HFFc6 (cell line): ENCODE results near the gene RNLS. TPM values are rescaled to one million over a fixed set of nuclear protein-coding genes. Genes with fewer than 3 reads are reported as not detected.

Source experiments
- DNase-seq: peaks from one replicate; pipeline ENCODE4 v3.0.0-alpha.2; 2018
- H3K27ac Mint-ChIP-seq: 2 replicates; pipeline ENCODE4 v1.8.0; 2020; ENCODE audit warnings: mild to moderate bottlenecking, mixed read lengths
- H3K27me3 Mint-ChIP-seq: 2 replicates; pipeline ENCODE4 v1.8.0; 2021; ENCODE audit warnings: mild to moderate bottlenecking, moderate library complexity, mixed read lengths; ENCODE audit not compliant: insufficient read depth
- H3K36me3 Mint-ChIP-seq: 2 replicates; pipeline ENCODE4 v1.8.0; 2021; ENCODE audit warnings: low read depth, mixed read lengths
- H3K4me1 Mint-ChIP-seq: 2 replicates; pipeline ENCODE4 v1.8.0; 2020; ENCODE audit warnings: low read depth, mixed read lengths
- H3K4me3 Mint-ChIP-seq: 2 replicates; pipeline ENCODE4 v1.8.0; 2020; ENCODE audit warnings: mild to moderate bottlenecking, moderate library complexity, mixed read lengths
- H3K9me3 Mint-ChIP-seq: 2 replicates; pipeline ENCODE4 v1.8.0; 2020; ENCODE audit warnings: mild to moderate bottlenecking, mixed read lengths
- CTCF ChIP-seq: fragments of 200-600 bp; sonication (generic); IDR thresholded peaks from 2 replicates; pipeline ENCODE4 v1.5.0; 2021; ENCODE audit warnings: antibody characterized with exemption, mild to moderate bottlenecking
- total RNA-seq, 6 experiments: library from RNA; stranded (reverse); fragmentation: NEBNext Ultra II Directional; extraction: Animal tissue kit (Norgen Biotek cat#: 25700); gene quantifications; 2 replicates in 1 of 6; 3 replicates in 5 of 6; pipeline ENCODE4 v1.2.3, GENCODE V29; 2021

The RNLS gene
- total RNA-seq, 6 experiments from 2014 or later, result 1.8 to 3.1 (median 2.4) TPM

- TF ChIP-seq CTCF, result no peak
- Mint-ChIP-seq H3K36me3 (peaks cover 25% of the 10 kb centered on the region), H3K4me1 (no peaks in the 10 kb centered on the region), H3K9me3 (peaks cover 31% of the 10 kb centered on the region), H3K27ac (no peak overlapping the region), H3K27me3 (peaks cover 7% of the 10 kb centered on the region), H3K4me3 (no peak overlapping the region)
- no peak for DNase-seq
Observed at GRCh38 chr10:88317099-88317498, 266.0 kb downstream of the RNLS start.

- Mint-ChIP-seq H3K4me1 (no peaks in the 10 kb centered on the region), H3K4me3 (no peak overlapping the region), H3K27me3 (peaks cover 6% of the 10 kb centered on the region), H3K9me3 (peaks cover 27% of the 10 kb centered on the region), H3K27ac (no peak overlapping the region), H3K36me3 (peaks cover 25% of the 10 kb centered on the region)
- DNase-seq, result no peak
- TF ChIP-seq CTCF, result no peak
Observed at GRCh38 chr10:88316292-88316861, 266.7 kb downstream of the RNLS start.

GRCh38 chr10:88315755-88316154, 267.4 kb downstream of the RNLS start:
- H3K27me3 Mint-ChIP-seq, result peaks cover 6% of the 10 kb centered on the region
- no peak overlapping the region for H3K27ac Mint-ChIP-seq
- H3K36me3 Mint-ChIP-seq, result peaks cover 21% of the 10 kb centered on the region
- H3K4me3 Mint-ChIP-seq, result no peak overlapping the region
- H3K4me1 Mint-ChIP-seq, result no peaks in the 10 kb centered on the region
- peaks cover 21% of the 10 kb centered on the region for H3K9me3 Mint-ChIP-seq
- TF ChIP-seq CTCF, result no peak
- DNase-seq, result no peak

GRCh38 chr10:88314362-88314761, 268.8 kb downstream of the RNLS start:
- no peaks in the 10 kb centered on the region for H3K4me1 Mint-ChIP-seq

GRCh38 chr10:88313878-88314277, 269.2 kb downstream of the RNLS start:
- Mint-ChIP-seq H3K4me3 (no peak overlapping the region), H3K36me3 (peaks cover 2% of the 10 kb centered on the region), H3K27me3 (peaks cover 3% of the 10 kb centered on the region), H3K27ac (no peak overlapping the region), H3K4me1 (no peaks in the 10 kb centered on the region), H3K9me3 (peaks cover 2% of the 10 kb centered on the region)
- DNase-seq, result no peak
- TF ChIP-seq CTCF, result no peak

More at GRCh38 chr10:88314362-88314761, 268.8 kb downstream of the RNLS start:
- TF ChIP-seq CTCF, result no peak
- H3K27me3 Mint-ChIP-seq, result peaks cover 3% of the 10 kb centered on the region
- peaks cover 7% of the 10 kb centered on the region for H3K36me3 Mint-ChIP-seq
- no peak overlapping the region for H3K4me3 Mint-ChIP-seq
- H3K9me3 Mint-ChIP-seq, result peaks cover 7% of the 10 kb centered on the region
- no peak for DNase-seq
- no peak overlapping the region for H3K27ac Mint-ChIP-seq

- Mint-ChIP-seq H3K27ac (no peak overlapping the region), H3K36me3 (no peaks in the 10 kb centered on the region), H3K4me1 (no peaks in the 10 kb centered on the region), H3K9me3 (no peaks in the 10 kb centered on the region), H3K4me3 (no peak overlapping the region), H3K27me3 (peaks cover 3% of the 10 kb centered on the region)
- DNase-seq, result no peak
- no peak for TF ChIP-seq CTCF
Observed at GRCh38 chr10:88312855-88313254, 270.3 kb downstream of the RNLS start.
